WERI-Rb-1 (cell line): ENCODE data around the gene RPL36.
A peak's percentile ranks its signal among the peaks of the same experiment; 100 is the strongest.

Experiments
- DNase-seq: peaks from one replicate; pipeline ENCODE4 v3.0.0-alpha.2; 2020
- H3K27ac ChIP-seq: fragments of 250-450 bp; sonication (Bioruptor Pico); 2 replicates; pipeline ENCODE4 v1.5.1; 2020; ENCODE audit warnings: mild to moderate bottlenecking, moderate library complexity
- H3K27me3 ChIP-seq: fragments of 250-450 bp; sonication (Bioruptor Pico); 2 replicates; pipeline ENCODE4 v1.5.1; 2021; ENCODE audit warnings: mild to moderate bottlenecking, low read depth, moderate library complexity; ENCODE audit not compliant: insufficient read depth, severe bottlenecking
- H3K36me3 ChIP-seq: fragments of 250-450 bp; sonication (Bioruptor Pico); 2 replicates; pipeline ENCODE4 v1.5.1; 2020; ENCODE audit warnings: mild to moderate bottlenecking, moderate library complexity
- H3K4me3 ChIP-seq: 2 replicates; pipeline ENCODE4 v1.5.1; 2011; ENCODE audit warnings: low read depth, mild to moderate bottlenecking, control low read depth, low read length
- H3K9me3 ChIP-seq: fragments of 250-450 bp; sonication (Bioruptor Pico); 2 replicates; pipeline ENCODE4 v1.5.1; 2021; ENCODE audit warnings: mild to moderate bottlenecking, moderate library complexity; ENCODE audit not compliant: severe bottlenecking
- TF ChIP-seq, protein P1 (sequence below): IDR thresholded peaks from 2 replicates; pipeline ENCODE4 v1.5.1; 2011; ENCODE audit warnings: low read depth, mild to moderate bottlenecking, control low read depth, inconsistent platforms, low read length

RPL36 gene

DNA sequence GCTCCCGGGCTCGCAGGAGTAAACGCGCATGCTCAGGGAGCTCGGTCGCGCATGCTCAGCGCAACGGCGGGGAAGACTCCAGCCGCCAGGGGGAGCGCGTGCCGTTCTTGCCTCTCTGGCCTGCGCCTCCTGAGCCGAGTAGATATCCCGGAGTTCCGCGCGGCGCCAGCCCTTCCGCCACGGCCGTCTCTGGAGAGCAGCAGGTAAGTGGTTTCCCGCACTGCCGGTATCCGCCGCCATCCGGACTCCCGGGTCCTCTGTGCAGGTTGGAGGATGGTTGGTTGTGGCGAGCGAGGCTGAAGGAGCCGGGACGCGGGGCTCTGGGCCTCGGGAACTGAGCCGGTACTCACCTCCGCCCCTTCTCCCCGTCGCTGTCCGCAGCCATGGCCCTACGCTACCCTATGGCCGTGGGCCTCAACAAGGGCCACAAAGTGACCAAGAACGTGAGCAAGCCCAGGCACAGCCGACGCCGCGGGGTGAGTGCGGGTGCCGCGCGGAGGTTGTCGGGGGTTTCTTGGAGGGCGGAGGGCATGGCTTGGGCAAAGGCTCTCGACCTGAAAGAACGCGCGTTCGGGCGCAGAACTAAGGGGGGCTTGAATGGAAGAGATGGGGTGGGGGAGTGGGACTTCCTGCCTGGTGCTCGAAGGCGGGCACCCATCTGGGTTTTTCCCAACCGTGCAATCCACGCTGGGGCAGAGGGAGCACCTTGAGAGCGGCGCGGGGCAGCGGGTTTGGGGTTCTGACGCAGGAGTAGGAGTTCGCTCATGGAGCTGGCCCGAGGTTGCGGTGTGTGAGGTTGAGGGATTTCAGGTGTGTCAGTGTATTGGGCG lies at the start of gene RPL36:
TSS of gene RPL36 (plus strand) at position 171 of the 830 bp plus-strand sequence. CDS start at position 384, 213 bp downstream.
- DNase-seq: peak; percentile 97
- H3K36me3 ChIP-seq: peaks cover 49% of the 10 kb centered on the region
- peak within 1 kb of the TSS; percentile 81 for H3K4me3 ChIP-seq
- peak within 1 kb of the TSS; percentile 86 for H3K27ac ChIP-seq
- no peaks in the 10 kb centered on the region for H3K9me3 ChIP-seq
- no peaks in the 10 kb centered on the region for H3K27me3 ChIP-seq
- TF ChIP-seq, protein P1, sequence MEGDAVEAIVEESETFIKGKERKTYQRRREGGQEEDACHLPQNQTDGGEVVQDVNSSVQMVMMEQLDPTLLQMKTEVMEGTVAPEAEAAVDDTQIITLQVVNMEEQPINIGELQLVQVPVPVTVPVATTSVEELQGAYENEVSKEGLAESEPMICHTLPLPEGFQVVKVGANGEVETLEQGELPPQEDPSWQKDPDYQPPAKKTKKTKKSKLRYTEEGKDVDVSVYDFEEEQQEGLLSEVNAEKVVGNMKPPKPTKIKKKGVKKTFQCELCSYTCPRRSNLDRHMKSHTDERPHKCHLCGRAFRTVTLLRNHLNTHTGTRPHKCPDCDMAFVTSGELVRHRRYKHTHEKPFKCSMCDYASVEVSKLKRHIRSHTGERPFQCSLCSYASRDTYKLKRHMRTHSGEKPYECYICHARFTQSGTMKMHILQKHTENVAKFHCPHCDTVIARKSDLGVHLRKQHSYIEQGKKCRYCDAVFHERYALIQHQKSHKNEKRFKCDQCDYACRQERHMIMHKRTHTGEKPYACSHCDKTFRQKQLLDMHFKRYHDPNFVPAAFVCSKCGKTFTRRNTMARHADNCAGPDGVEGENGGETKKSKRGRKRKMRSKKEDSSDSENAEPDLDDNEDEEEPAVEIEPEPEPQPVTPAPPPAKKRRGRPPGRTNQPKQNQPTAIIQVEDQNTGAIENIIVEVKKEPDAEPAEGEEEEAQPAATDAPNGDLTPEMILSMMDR: peak; percentile 99

DNA sequence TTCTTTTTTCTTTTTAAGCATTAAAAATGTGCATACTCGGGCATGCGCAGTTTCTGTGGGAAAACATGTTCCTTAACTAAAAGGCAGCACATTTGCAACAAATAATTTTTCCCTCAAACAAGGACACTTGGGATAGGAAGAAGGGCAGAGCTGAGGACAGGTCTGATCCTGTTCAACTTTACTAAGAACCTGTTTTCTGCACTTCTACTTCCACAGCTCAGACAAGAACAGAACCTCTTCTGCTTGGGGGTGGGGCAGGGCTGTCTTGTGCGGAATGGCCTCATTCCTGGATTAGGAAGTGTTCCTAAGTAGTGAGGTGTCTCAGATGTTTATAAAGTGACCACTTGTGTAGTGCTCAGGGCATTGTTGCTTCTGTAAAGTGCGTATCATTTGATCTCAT lies 48.9 kb upstream of the RPL36 start:
- TF ChIP-seq, protein P1: no peak
- H3K4me3 ChIP-seq: no peak overlapping the region
- no peak overlapping the region for H3K27ac ChIP-seq
- H3K27me3 ChIP-seq: no peaks in the 10 kb centered on the region
- DNase-seq: no peak
- H3K36me3 ChIP-seq: peaks cover 79% of the 10 kb centered on the region
- H3K9me3 ChIP-seq: no peaks in the 10 kb centered on the region

DNA sequence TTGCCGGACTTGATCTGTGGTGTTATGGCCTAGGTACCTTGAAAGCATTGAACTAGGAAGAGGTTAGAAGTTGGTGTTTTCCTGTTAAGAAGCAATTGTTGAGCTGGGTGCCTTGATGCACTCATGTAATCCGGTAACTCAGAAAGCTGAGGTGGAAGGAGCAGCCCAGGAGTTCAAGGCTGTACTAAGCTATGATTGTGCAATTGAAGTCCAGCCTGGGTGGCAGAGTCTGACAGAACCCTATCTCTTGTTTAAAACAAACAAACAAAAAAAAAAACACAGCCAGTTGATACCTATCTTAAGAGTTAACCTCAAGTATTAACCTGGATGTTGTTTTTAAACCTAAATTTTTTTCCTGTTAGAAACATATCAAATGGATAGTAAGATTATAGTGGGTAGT lies 47.9 kb upstream of the RPL36 start:
- DNase-seq: no peak
- no peak overlapping the region for H3K27ac ChIP-seq
- TF ChIP-seq, protein P1: no peak
- no peak overlapping the region for H3K4me3 ChIP-seq
- H3K9me3 ChIP-seq: no peaks in the 10 kb centered on the region
- H3K27me3 ChIP-seq: no peaks in the 10 kb centered on the region
- H3K36me3 ChIP-seq: peaks cover 82% of the 10 kb centered on the region

- TF ChIP-seq, protein P1: no peak
- Histone ChIP-seq H3K27ac (no peak overlapping the region), H3K9me3 (no peaks in the 10 kb centered on the region), H3K27me3 (no peaks in the 10 kb centered on the region), H3K36me3 (peaks cover 82% of the 10 kb centered on the region), H3K4me3 (no peak overlapping the region)
- DNase-seq: no peak
These were observed 47.0 kb upstream of the RPL36 start for GRCh38 chr19:5643060-5643459.

DNA sequence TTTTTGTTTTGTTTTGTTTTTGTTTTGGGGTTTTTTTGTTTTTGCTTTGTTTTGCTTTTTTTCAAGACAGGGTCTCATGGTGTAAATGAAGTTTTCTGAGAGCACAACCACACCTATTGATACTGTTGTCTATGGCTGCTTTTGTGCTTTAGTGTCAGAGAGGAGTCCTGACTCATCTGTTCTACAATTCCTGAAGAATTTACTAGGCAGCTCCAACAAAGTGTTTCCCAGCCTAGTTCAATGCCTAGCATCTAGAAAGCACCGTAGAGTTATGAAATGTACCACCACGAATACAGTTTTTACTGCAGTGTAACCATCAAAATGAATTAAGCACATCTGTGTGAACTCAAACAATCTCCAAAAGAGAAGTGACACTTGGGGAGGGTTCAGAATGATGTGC lies 46.1 kb upstream of the RPL36 start:
- Histone ChIP-seq H3K36me3 (peaks cover 81% of the 10 kb centered on the region), H3K27ac (no peak overlapping the region), H3K9me3 (no peaks in the 10 kb centered on the region), H3K27me3 (no peaks in the 10 kb centered on the region), H3K4me3 (no peak overlapping the region)
- TF ChIP-seq, protein P1: no peak
- no peak for DNase-seq
